ENCODE data around the gene PCP4L1.

Gene PCP4L1

GRCh38 chr1:161282991-161283390 is 24.4 kb downstream of the PCP4L1 start:
- no peaks in the 10 kb centered on the region for H3K9me3 ChIP-seq (replicated peaks; ENCODE audit: low read length)
- peaks cover 66% of the 10 kb centered on the region for H3K27me3 ChIP-seq (ENCODE audit: control insufficient read depth, insufficient read depth, low read length)
- no peaks in the 10 kb centered on the region for H3K4me1 ChIP-seq (ENCODE audit: control insufficient read depth, insufficient read depth, low read length)
- no peak overlapping the region for H3K9ac ChIP-seq (ENCODE audit: low read depth, low read length)
- no peak overlapping the region for H3K4me2 ChIP-seq (ENCODE audit: low read length)
- H3K36me3 ChIP-seq (ENCODE audit: insufficient read depth, low read length): no peaks in the 10 kb centered on the region
- no peak overlapping the region for H3K4me3 ChIP-seq (ENCODE audit: low read length)

- Histone ChIP-seq H3K4me3 (ENCODE audit: low read length) (no peak overlapping the region), H3K27me3 (ENCODE audit: control insufficient read depth, insufficient read depth, low read length) (peaks cover 49% of the 10 kb centered on the region), H3K4me1 (ENCODE audit: control insufficient read depth, insufficient read depth, low read length) (no peaks in the 10 kb centered on the region), H3K36me3 (ENCODE audit: insufficient read depth, low read length) (no peaks in the 10 kb centered on the region), H3K9me3 (replicated peaks; ENCODE audit: low read length) (no peaks in the 10 kb centered on the region), H3K4me2 (ENCODE audit: low read length) (no peak overlapping the region), H3K9ac (ENCODE audit: low read depth, low read length) (no peak overlapping the region)
Observed at GRCh38 chr1:161285113-161285512, 26.6 kb downstream of the PCP4L1 start.

- no peaks in the 10 kb centered on the region for H3K36me3 ChIP-seq (ENCODE audit: insufficient read depth, low read length)
- H3K27me3 ChIP-seq (ENCODE audit: control insufficient read depth, insufficient read depth, low read length): peaks cover 45% of the 10 kb centered on the region
- H3K4me3 ChIP-seq (ENCODE audit: low read length): no peak overlapping the region
- H3K9me3 ChIP-seq (replicated peaks; ENCODE audit: low read length): no peaks in the 10 kb centered on the region
- H3K4me1 ChIP-seq (ENCODE audit: control insufficient read depth, insufficient read depth, low read length): no peaks in the 10 kb centered on the region
- no peak overlapping the region for H3K4me2 ChIP-seq (ENCODE audit: low read length)
- H3K9ac ChIP-seq (ENCODE audit: low read depth, low read length): no peak overlapping the region
Observed at GRCh38 chr1:161285521-161285920, 27.0 kb downstream of the PCP4L1 start.

GRCh38 chr1:161287482-161288054 is 29.0 kb downstream of the PCP4L1 start:
- no peaks in the 10 kb centered on the region for H3K4me1 ChIP-seq (ENCODE audit: control insufficient read depth, insufficient read depth, low read length)
- peaks cover 42% of the 10 kb centered on the region for H3K27me3 ChIP-seq (ENCODE audit: control insufficient read depth, insufficient read depth, low read length)
- H3K36me3 ChIP-seq (ENCODE audit: insufficient read depth, low read length): no peaks in the 10 kb centered on the region
- H3K4me3 ChIP-seq (ENCODE audit: low read length): no peak overlapping the region
- no peak overlapping the region for H3K4me2 ChIP-seq (ENCODE audit: low read length)
- H3K9ac ChIP-seq (ENCODE audit: low read depth, low read length): no peak overlapping the region
- H3K9me3 ChIP-seq (replicated peaks; ENCODE audit: low read length): no peaks in the 10 kb centered on the region

- no peaks in the 10 kb centered on the region for H3K4me1 ChIP-seq (ENCODE audit: control insufficient read depth, insufficient read depth, low read length)
- H3K4me2 ChIP-seq (ENCODE audit: low read length): no peak overlapping the region
- H3K4me3 ChIP-seq (ENCODE audit: low read length): no peak overlapping the region
- no peak overlapping the region for H3K9ac ChIP-seq (ENCODE audit: low read depth, low read length)
- H3K9me3 ChIP-seq (replicated peaks; ENCODE audit: low read length): no peaks in the 10 kb centered on the region
- peaks cover 10% of the 10 kb centered on the region for H3K27me3 ChIP-seq (ENCODE audit: control insufficient read depth, insufficient read depth, low read length)
- no peaks in the 10 kb centered on the region for H3K36me3 ChIP-seq (ENCODE audit: insufficient read depth, low read length)
Observed at GRCh38 chr1:161290779-161291178, 32.2 kb downstream of the PCP4L1 start.

- H3K4me3 ChIP-seq (ENCODE audit: low read length): no peak overlapping the region
- no peak overlapping the region for H3K9ac ChIP-seq (ENCODE audit: low read depth, low read length)
- no peak overlapping the region for H3K4me2 ChIP-seq (ENCODE audit: low read length)
- H3K36me3 ChIP-seq (ENCODE audit: insufficient read depth, low read length): no peaks in the 10 kb centered on the region
- H3K4me1 ChIP-seq (ENCODE audit: control insufficient read depth, insufficient read depth, low read length): no peaks in the 10 kb centered on the region
- H3K9me3 ChIP-seq (replicated peaks; ENCODE audit: low read length): no peaks in the 10 kb centered on the region
- no peaks in the 10 kb centered on the region for H3K27me3 ChIP-seq (ENCODE audit: control insufficient read depth, insufficient read depth, low read length)
Observed at GRCh38 chr1:161297415-161297814, 38.9 kb downstream of the PCP4L1 start.

- H3K4me3 ChIP-seq (ENCODE audit: low read length): no peak overlapping the region
- no peak overlapping the region for H3K9ac ChIP-seq (ENCODE audit: low read depth, low read length)
Observed at GRCh38 chr1:161298116-161298515, 39.6 kb downstream of the PCP4L1 start.

GRCh38 chr1:161299347-161299746 is 40.8 kb downstream of the PCP4L1 start:
- no peaks in the 10 kb centered on the region for H3K9me3 ChIP-seq (replicated peaks; ENCODE audit: low read length)
- no peaks in the 10 kb centered on the region for H3K4me1 ChIP-seq (ENCODE audit: control insufficient read depth, insufficient read depth, low read length)
- no peaks in the 10 kb centered on the region for H3K27me3 ChIP-seq (ENCODE audit: control insufficient read depth, insufficient read depth, low read length)
- no peak overlapping the region for H3K9ac ChIP-seq (ENCODE audit: low read depth, low read length)
- no peak overlapping the region for H3K4me2 ChIP-seq (ENCODE audit: low read length)
- H3K36me3 ChIP-seq (ENCODE audit: insufficient read depth, low read length): no peaks in the 10 kb centered on the region
- H3K4me3 ChIP-seq (ENCODE audit: low read length): no peak overlapping the region

More at GRCh38 chr1:161298116-161298515, 39.6 kb downstream of the PCP4L1 start:
- Histone ChIP-seq H3K9me3 (replicated peaks; ENCODE audit: low read length) (no peaks in the 10 kb centered on the region), H3K36me3 (ENCODE audit: insufficient read depth, low read length) (no peaks in the 10 kb centered on the region), H3K4me2 (ENCODE audit: low read length) (no peak overlapping the region), H3K4me1 (ENCODE audit: control insufficient read depth, insufficient read depth, low read length) (no peaks in the 10 kb centered on the region), H3K27me3 (ENCODE audit: control insufficient read depth, insufficient read depth, low read length) (no peaks in the 10 kb centered on the region)

- Histone ChIP-seq H3K9ac (ENCODE audit: low read depth, low read length) (no peak overlapping the region), H3K4me3 (ENCODE audit: low read length) (no peak overlapping the region), H3K4me2 (ENCODE audit: low read length) (no peak overlapping the region), H3K9me3 (replicated peaks; ENCODE audit: low read length) (no peaks in the 10 kb centered on the region), H3K27me3 (ENCODE audit: control insufficient read depth, insufficient read depth, low read length) (no peaks in the 10 kb centered on the region), H3K36me3 (ENCODE audit: insufficient read depth, low read length) (no peaks in the 10 kb centered on the region), H3K4me1 (ENCODE audit: control insufficient read depth, insufficient read depth, low read length) (no peaks in the 10 kb centered on the region)
Observed at GRCh38 chr1:161300478-161300877, 41.9 kb downstream of the PCP4L1 start.

GRCh38 chr1:161304927-161305866 is 46.7 kb downstream of the PCP4L1 start:
- Histone ChIP-seq H3K4me3 (ENCODE audit: low read length) (peak overlapping the region; percentile 72), H3K9me3 (replicated peaks; ENCODE audit: low read length) (no peaks in the 10 kb centered on the region), H3K4me1 (ENCODE audit: control insufficient read depth, insufficient read depth, low read length) (peaks cover 31% of the 10 kb centered on the region), H3K9ac (ENCODE audit: low read depth, low read length) (peak overlapping the region; percentile 50), H3K4me2 (ENCODE audit: low read length) (peak overlapping the region; percentile 84), H3K36me3 (ENCODE audit: insufficient read depth, low read length) (no peaks in the 10 kb centered on the region), H3K27me3 (ENCODE audit: control insufficient read depth, insufficient read depth, low read length) (no peaks in the 10 kb centered on the region)

- H3K4me2 ChIP-seq (ENCODE audit: low read length): peak overlapping the region; percentile 84
- no peaks in the 10 kb centered on the region for H3K36me3 ChIP-seq (ENCODE audit: insufficient read depth, low read length)
- H3K9ac ChIP-seq (ENCODE audit: low read depth, low read length): peak overlapping the region; percentile 50
- no peaks in the 10 kb centered on the region for H3K27me3 ChIP-seq (ENCODE audit: control insufficient read depth, insufficient read depth, low read length)
- no peaks in the 10 kb centered on the region for H3K9me3 ChIP-seq (replicated peaks; ENCODE audit: low read length)
- H3K4me3 ChIP-seq (ENCODE audit: low read length): peak overlapping the region; percentile 72
- H3K4me1 ChIP-seq (ENCODE audit: control insufficient read depth, insufficient read depth, low read length): peaks cover 31% of the 10 kb centered on the region
Observed at GRCh38 chr1:161305867-161306519, 47.4 kb downstream of the PCP4L1 start.

Data from skeletal muscle satellite cell (primary cell).